ENCODE results near the gene RGS10.

DNA sequence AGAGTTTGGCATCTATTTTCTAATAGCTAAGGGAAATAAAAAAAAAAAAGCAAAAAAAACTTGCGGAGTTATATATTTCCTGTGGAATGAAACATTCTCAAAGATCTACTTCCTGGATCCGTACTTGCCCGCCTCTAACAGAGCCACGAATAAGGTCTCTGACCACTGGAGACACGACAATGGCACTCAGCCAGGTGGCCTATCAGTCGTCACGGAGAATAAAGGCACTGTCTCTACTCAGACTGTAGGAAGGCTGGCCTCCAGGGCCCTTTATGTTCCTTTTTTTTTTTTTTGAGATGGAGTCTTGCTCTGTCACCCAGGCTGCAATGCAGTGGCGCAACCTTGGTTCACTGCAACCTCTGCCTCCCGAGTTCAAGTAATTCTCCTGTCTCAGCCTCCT, 58.7 kb downstream of the RGS10 start:
- TF ChIP-seq GATAD2A (IDR thresholded peaks at IDR 0.05): no peak
- no peak for TF ChIP-seq ZNF707 (CRISPR knock-in tag; conservative IDR thresholded peaks at IDR 0.05)
- TF ChIP-seq ZNF830 (CRISPR knock-in tag; IDR thresholded peaks at IDR 0.05): no peak
- no peak for TF ChIP-seq MAFK (IDR thresholded peaks at IDR 0.05; ENCODE audit: low read length)
- no peak for TF ChIP-seq ZNF354B (CRISPR knock-in tag; IDR thresholded peaks at IDR 0.05)
- TF ChIP-seq, protein P1, sequence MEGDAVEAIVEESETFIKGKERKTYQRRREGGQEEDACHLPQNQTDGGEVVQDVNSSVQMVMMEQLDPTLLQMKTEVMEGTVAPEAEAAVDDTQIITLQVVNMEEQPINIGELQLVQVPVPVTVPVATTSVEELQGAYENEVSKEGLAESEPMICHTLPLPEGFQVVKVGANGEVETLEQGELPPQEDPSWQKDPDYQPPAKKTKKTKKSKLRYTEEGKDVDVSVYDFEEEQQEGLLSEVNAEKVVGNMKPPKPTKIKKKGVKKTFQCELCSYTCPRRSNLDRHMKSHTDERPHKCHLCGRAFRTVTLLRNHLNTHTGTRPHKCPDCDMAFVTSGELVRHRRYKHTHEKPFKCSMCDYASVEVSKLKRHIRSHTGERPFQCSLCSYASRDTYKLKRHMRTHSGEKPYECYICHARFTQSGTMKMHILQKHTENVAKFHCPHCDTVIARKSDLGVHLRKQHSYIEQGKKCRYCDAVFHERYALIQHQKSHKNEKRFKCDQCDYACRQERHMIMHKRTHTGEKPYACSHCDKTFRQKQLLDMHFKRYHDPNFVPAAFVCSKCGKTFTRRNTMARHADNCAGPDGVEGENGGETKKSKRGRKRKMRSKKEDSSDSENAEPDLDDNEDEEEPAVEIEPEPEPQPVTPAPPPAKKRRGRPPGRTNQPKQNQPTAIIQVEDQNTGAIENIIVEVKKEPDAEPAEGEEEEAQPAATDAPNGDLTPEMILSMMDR (IDR thresholded peaks at IDR 0.05 in 2 of 3, conservative IDR thresholded peaks at IDR 0.05 in 1 of 3; ENCODE audit: insufficient read depth in 2 of 3, low read depth in 1 of 3, low read length in 3 of 3): no peak
- no peak for TF ChIP-seq ZNF239 (CRISPR knock-in tag; IDR thresholded peaks at IDR 0.05)
- TF ChIP-seq ZNF263 (CRISPR knock-in tag; IDR thresholded peaks at IDR 0.05; ENCODE audit: borderline replicate concordance): no peak
- no peak for TF ChIP-seq CEBPB (tag; IDR thresholded peaks at IDR 0.05)
- TF ChIP-seq, protein P2, sequence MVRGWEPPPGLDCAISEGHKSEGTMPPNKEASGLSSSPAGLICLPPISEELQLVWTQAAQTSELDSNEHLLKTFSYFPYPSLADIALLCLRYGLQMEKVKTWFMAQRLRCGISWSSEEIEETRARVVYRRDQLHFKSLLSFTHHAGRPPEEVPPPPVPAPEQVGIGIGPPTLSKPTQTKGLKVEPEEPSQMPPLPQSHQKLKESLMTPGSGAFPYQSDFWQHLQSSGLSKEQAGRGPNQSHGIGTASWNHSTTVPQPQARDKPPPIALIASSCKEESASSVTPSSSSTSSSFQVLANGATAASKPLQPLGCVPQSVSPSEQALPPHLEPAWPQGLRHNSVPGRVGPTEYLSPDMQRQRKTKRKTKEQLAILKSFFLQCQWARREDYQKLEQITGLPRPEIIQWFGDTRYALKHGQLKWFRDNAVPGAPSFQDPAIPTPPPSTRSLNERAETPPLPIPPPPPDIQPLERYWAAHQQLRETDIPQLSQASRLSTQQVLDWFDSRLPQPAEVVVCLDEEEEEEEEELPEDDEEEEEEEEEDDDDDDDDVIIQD (CRISPR knock-in tag; IDR thresholded peaks at IDR 0.05): no peak
- TF ChIP-seq ZZZ3 (IDR thresholded peaks at IDR 0.05): no peak
- TF ChIP-seq POLR2A (conservative IDR thresholded peaks at IDR 0.05): no peak
